Spleen (tissue), 11 donors: Measurements from ENCODE around the gene CYP11A1. TPM values are rescaled to one million over a fixed set of nuclear protein-coding genes. Genes with fewer than 3 reads are reported as not detected.

Experiments
- DNase-seq: peaks from one replicate; pipeline ENCODE4 v3.0.0-alpha.2; 2020
- H3K27ac ChIP-seq, 8 donors: fragments of 200-600 bp; sonication (generic) in 7 of 8; 1 replicate in 4 of 8; 2 replicates in 4 of 8; pipeline versions ENCODE4 v1.5.0 to v1.8.0; 2016 to 2021; ENCODE audit warnings: inconsistent platforms in 4 of 8, mild to moderate bottlenecking in 4 of 8, moderate library complexity in 1 of 8
- H3K27me3 ChIP-seq, 7 donors: fragments of 200-600 bp; sonication (generic) in 6 of 7; replicated peaks in 1 of 7; 1 replicate in 4 of 7; 2 replicates in 3 of 7; pipeline versions ENCODE4 v1.5.0 to v1.8.0; 2016 to 2021; ENCODE audit warnings: inconsistent platforms in 3 of 7, mild to moderate bottlenecking in 1 of 7
- H3K36me3 ChIP-seq, 6 donors: fragments of 200-600 bp; sonication (generic) in 5 of 6; 1 replicate in 4 of 6; 2 replicates in 2 of 6; pipeline versions ENCODE4 v1.5.0 to v1.8.0; 2016 to 2021; ENCODE audit warnings: inconsistent platforms in 2 of 6
- H3K4me1 ChIP-seq, 6 donors: fragments of 200-600 bp; sonication (generic) in 5 of 6; 1 replicate in 3 of 6; 2 replicates in 3 of 6; pipeline versions ENCODE4 v1.5.0 to v1.8.0; 2016 to 2021; ENCODE audit warnings: inconsistent platforms in 3 of 6
- H3K4me3 ChIP-seq, 8 donors: fragments of 200-600 bp; sonication (generic) in 7 of 8; 1 replicate in 4 of 8; 2 replicates in 4 of 8; pipeline versions ENCODE4 v1.5.0 to v1.8.0; 2016 to 2021; ENCODE audit warnings: inconsistent platforms in 4 of 8, mild to moderate bottlenecking in 4 of 8, moderate library complexity in 2 of 8
- H3K9me3 ChIP-seq, 8 donors: fragments of 200-600 bp; sonication (generic) in 7 of 8; 1 replicate in 4 of 8; 2 replicates in 4 of 8; pipeline versions ENCODE4 v1.5.0 to v1.8.0; 2016 to 2021; ENCODE audit warnings: inconsistent platforms in 4 of 8
- CTCF ChIP-seq, 11 experiments: fragments of 200-600 bp in 7 of 11; fragments of 450-650 bp in 4 of 11; sonication (generic) in 4 of 11; IDR thresholded peaks in 8 of 11; conservative IDR thresholded peaks in 3 of 11; 1 replicate in 7 of 11; 2 replicates in 4 of 11; pipeline versions ENCODE4 v1.4.0 to v1.8.0; 2016 to 2021; ENCODE audit warnings: antibody characterized with exemption in 11 of 11, inconsistent platforms in 4 of 11, mild to moderate bottlenecking in 1 of 11
- POLR2A ChIP-seq, 3 donors: fragments of 450-650 bp; IDR thresholded peaks; one replicate each; pipeline ENCODE4 v1.5.1; 2017; ENCODE audit warnings: antibody characterized with exemption in 3 of 3, mild to moderate bottlenecking in 1 of 3
- POLR2AphosphoS5 ChIP-seq, 3 donors: sonication (generic); formaldehyde crosslinking; IDR thresholded peaks; one replicate each; pipeline ENCODE4 v1.5.1; 2017; ENCODE audit warnings: antibody characterized with exemption in 3 of 3
- WGBS, 5 donors: extraction: QIAGEN DNeasy Blood & Tissue Kit in 3 of 5; methylation state at CpG; one replicate each; pipeline versions ENCODE4 v1.1.5 to v1.1.7; 2013 to 2018; 5-methylcytosine and 5-hydroxymethylcytosine counted together
- intact Hi-C: fragments of 100-400 bp; cut with DNase I; formaldehyde crosslinking; loops from one replicate; pipeline ENCODE4 v1.15.0; 2023; ENCODE audit warnings: low total_unique reads
- polyA plus RNA-seq, 3 donors: library from polyadenylated mRNA; stranded (reverse); fragments of 200-250 nt; gene quantifications; one replicate each; pipeline ENCODE4 v1.2.1, GENCODE V29; 2013
- total RNA-seq, 7 donors: library from RNA; depleted of rRNA in 3 of 7; stranded (reverse); fragments of >200 nt in 3 of 7; fragmentation: NEBNext Ultra II Directional in 4 of 7; extraction: Animal tissue kit (Norgen Biotek cat#: 25700) in 4 of 7; gene quantifications; one replicate each; pipeline versions ENCODE4 v1.1.0 to v1.2.1, GENCODE V29; 2016 to 2021
- donor health status: healthy with polysubstance abuse.
- donor health status: DM: no; HTN: no; CAD: no; lungs with moderate emphysema.
- donor health status: DM: no; HTN: no; CAD: no.
- donor health status: Bipolar disorder and iron deficiency.
- donor health status: healthy.
- donor health status: DM: no; HTN: no; CAD: no.
- donor health status: DM: yes; HTN: yes; CAD: no.

CYP11A1 gene
- total and polyA plus RNA-seq, 10 donors: 1.6 to 14.3 (median 4.9) TPM

- H3K9me3 ChIP-seq: no peaks in the 10 kb centered on the region
- 78 to 91% (median 84%) methylated on average over 10 to 17 of the region's 17 CpGs for WGBS, 5 donors
- H3K27ac ChIP-seq: peak overlapping the region in 6 of 8 donors; percentile 55 to 93 (median 82)
- H3K4me3 ChIP-seq: no peak overlapping the region
- H3K4me1 ChIP-seq: peaks cover 34 to 99% (median 78%) of the 10 kb centered on the region in 6 donors
- H3K27me3 ChIP-seq: no peaks in the 10 kb centered on the region
- TF ChIP-seq POLR2AphosphoS5 (IDR thresholded peaks at IDR 0.05): no peak
- no peak for TF ChIP-seq CTCF (IDR thresholded peaks at IDR 0.05 in 8 of 11, conservative IDR thresholded peaks at IDR 0.05 in 3 of 11)
- no peak for TF ChIP-seq POLR2A (IDR thresholded peaks at IDR 0.05)
- no peaks in the 10 kb centered on the region for H3K36me3 ChIP-seq
- DNase-seq: no peak
- intact Hi-C loops: no loop called here
Measured at GRCh38 chr15:74395319-74396145, 28.1 kb upstream of the CYP11A1 start.

- TF ChIP-seq CTCF (IDR thresholded peaks at IDR 0.05 in 8 of 11, conservative IDR thresholded peaks at IDR 0.05 in 3 of 11): no peak
- TF ChIP-seq POLR2AphosphoS5 (IDR thresholded peaks at IDR 0.05): no peak
- TF ChIP-seq POLR2A (IDR thresholded peaks at IDR 0.05): no peak
Measured at GRCh38 chr15:74394090-74394846, 26.8 kb upstream of the CYP11A1 start.

GRCh38 chr15:74393423-74393822, 26.0 kb upstream of the CYP11A1 start:
- no peak for DNase-seq
- WGBS, 5 donors: 92 to 94% (median 94%) methylated on average over 11 to 13 of the region's 13 CpGs
- H3K4me1 ChIP-seq: peaks cover 16 to 99% (median 65%) of the 10 kb centered on the region in 6 donors
- peak overlapping the region in 1 of 8 donors; percentile 93 for H3K27ac ChIP-seq
- intact Hi-C loops: no loop called here
- no peaks in the 10 kb centered on the region for H3K36me3 ChIP-seq
- TF ChIP-seq POLR2AphosphoS5 (IDR thresholded peaks at IDR 0.05) (no peak), CTCF (IDR thresholded peaks at IDR 0.05 in 8 of 11, conservative IDR thresholded peaks at IDR 0.05 in 3 of 11) (no peak), POLR2A (IDR thresholded peaks at IDR 0.05) (no peak)
- H3K4me3 ChIP-seq: no peak overlapping the region
- H3K9me3 ChIP-seq: no peaks in the 10 kb centered on the region
- no peaks in the 10 kb centered on the region for H3K27me3 ChIP-seq

More at GRCh38 chr15:74394090-74394846, 26.8 kb upstream of the CYP11A1 start:
- intact Hi-C loops: no loop called here
- Histone ChIP-seq H3K9me3 (no peaks in the 10 kb centered on the region), H3K27me3 (no peaks in the 10 kb centered on the region), H3K36me3 (no peaks in the 10 kb centered on the region), H3K27ac (peak overlapping the region in 4 of 8 donors; percentile 80 to 93 (median 86)), H3K4me3 (no peak overlapping the region), H3K4me1 (peaks cover 22 to 99% (median 71%) of the 10 kb centered on the region in 6 donors)
- DNase-seq: no peak
- 80 to 86% (median 84%) methylated on average over 11 of the region's 11 CpGs for WGBS, 5 donors

- no peak for DNase-seq
- Histone ChIP-seq H3K9me3 (no peaks in the 10 kb centered on the region), H3K4me3 (no peak overlapping the region), H3K27me3 (no peaks in the 10 kb centered on the region), H3K36me3 (no peaks in the 10 kb centered on the region), H3K4me1 (peaks cover 16 to 99% (median 62%) of the 10 kb centered on the region in 6 donors), H3K27ac (peak overlapping the region in 1 of 8 donors; percentile 88)
- TF ChIP-seq CTCF (IDR thresholded peaks at IDR 0.05 in 8 of 11, conservative IDR thresholded peaks at IDR 0.05 in 3 of 11) (no peak), POLR2A (IDR thresholded peaks at IDR 0.05) (no peak), POLR2AphosphoS5 (IDR thresholded peaks at IDR 0.05) (no peak)
- intact Hi-C loops: no loop called here
- WGBS, 5 donors: 88 to 95% (median 92%) methylated on average over 7 of the region's 7 CpGs
Measured at GRCh38 chr15:74392902-74393301, 25.5 kb upstream of the CYP11A1 start.
